ENCODE data around the gene PRPF38A.

- TF ChIP-seq CTCF (IDR thresholded peaks at IDR 0.05; ENCODE audit: low read depth, low read length, missing input control) (no peak), YY1 (IDR thresholded peaks at IDR 0.05) (no peak), JUND (IDR thresholded peaks at IDR 0.05) (no peak), RAD21 (IDR thresholded peaks at IDR 0.05) (no peak), ATF3 (IDR thresholded peaks at IDR 0.05) (no peak), GABPA (IDR thresholded peaks at IDR 0.05 in 1 of 2, conservative IDR thresholded peaks at IDR 0.05 in 1 of 2) (no peak), RXRA (IDR thresholded peaks at IDR 0.05) (no peak), ZBTB33 (IDR thresholded peaks at IDR 0.05) (no peak), SP1 (IDR thresholded peaks at IDR 0.05) (no peak), REST (IDR thresholded peaks at IDR 0.05) (no peak)
These were observed 45.4 kb upstream of the PRPF38A start for GRCh38 chr1:52358851-52359497.
